Cardiac fibroblast (primary cell): Measurements from ENCODE around the gene COG5.
"Not testable (repeated sequence)": the region's sequence is repeated elsewhere in the genome, so short reads cannot be mapped to it uniquely, and the experiment has no call there.

ENCODE experiments used
- DNase-seq, 2 donors: peaks; one replicate each; pipeline versions ENCODE4 v3.0.0 to v3.0.0-alpha.2; 2010; ENCODE audit warnings: low read depth in 2 of 2
- H3K4me3 ChIP-seq, 2 donors: replicated peaks in 1 of 2; 1 replicate in 1 of 2; 2 replicates in 1 of 2; pipeline ENCODE4 v1.5.1; 2011; ENCODE audit warnings: low read depth in 2 of 2, low read length in 2 of 2, mild to moderate bottlenecking in 2 of 2, moderate library complexity in 1 of 2
- TF ChIP-seq, protein P1 (sequence below): IDR thresholded peaks from one replicate; pipeline ENCODE4 v1.5.1; 2011; ENCODE audit warnings: low read depth, mild to moderate bottlenecking, low read length, inconsistent platforms

Gene COG5

DNA sequence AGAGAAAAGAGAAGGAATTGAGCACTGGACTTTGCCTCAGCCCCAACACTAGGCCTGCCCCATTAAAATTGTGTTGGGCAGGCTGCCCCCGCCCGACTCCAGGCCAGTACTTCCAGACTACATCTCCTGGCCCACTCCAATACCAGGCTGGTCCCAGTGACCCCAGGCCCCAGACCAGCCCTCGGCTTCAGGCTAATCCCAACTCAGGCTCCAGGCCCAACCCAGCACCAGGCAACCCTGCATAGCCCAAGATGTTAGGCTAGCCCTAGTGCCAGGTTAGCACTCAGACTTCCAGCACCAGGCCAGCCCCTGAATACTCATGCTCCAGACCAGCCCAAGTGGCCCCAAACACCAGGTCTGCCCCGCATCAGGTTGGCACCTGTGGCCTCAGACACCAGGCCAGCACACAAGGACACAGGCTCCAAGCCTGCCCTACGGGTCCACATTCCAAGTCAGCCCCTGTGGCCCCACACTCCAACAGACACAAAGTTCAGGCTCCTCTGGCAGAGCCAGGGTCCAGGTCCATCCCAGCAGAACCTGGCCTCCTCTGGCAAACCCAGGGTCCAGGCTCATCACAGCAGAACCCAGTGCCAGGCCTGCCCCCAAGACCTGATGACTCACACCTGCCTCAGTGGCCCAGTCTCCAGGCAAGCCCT lies 20.3 kb downstream of the COG5 start:
- TF ChIP-seq, protein P1, sequence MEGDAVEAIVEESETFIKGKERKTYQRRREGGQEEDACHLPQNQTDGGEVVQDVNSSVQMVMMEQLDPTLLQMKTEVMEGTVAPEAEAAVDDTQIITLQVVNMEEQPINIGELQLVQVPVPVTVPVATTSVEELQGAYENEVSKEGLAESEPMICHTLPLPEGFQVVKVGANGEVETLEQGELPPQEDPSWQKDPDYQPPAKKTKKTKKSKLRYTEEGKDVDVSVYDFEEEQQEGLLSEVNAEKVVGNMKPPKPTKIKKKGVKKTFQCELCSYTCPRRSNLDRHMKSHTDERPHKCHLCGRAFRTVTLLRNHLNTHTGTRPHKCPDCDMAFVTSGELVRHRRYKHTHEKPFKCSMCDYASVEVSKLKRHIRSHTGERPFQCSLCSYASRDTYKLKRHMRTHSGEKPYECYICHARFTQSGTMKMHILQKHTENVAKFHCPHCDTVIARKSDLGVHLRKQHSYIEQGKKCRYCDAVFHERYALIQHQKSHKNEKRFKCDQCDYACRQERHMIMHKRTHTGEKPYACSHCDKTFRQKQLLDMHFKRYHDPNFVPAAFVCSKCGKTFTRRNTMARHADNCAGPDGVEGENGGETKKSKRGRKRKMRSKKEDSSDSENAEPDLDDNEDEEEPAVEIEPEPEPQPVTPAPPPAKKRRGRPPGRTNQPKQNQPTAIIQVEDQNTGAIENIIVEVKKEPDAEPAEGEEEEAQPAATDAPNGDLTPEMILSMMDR, result no peak
- no peak overlapping the region for H3K4me3 ChIP-seq

DNA sequence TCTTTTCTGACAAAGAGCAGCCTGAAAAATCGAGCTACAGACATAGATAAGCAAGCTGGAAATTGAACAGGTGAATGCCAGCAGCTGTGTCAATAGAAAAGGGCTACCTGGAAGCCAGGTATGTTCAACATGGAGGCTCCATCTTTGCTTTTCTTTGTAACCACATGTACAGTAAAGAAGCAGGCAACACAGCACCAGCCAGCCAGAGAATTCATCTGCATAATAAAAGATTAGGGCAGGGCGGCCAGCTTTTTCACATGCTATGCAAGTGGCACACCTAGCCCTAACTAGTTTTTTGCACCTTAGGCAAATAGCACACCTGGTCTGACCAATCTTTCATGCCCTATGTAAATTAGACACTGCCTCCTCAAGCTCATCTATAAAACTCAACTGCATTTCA lies 25.7 kb downstream of the COG5 start:
- TF ChIP-seq, protein P1, result no peak
- no peak for DNase-seq
- no peak overlapping the region for H3K4me3 ChIP-seq

More for the DNA sequence above, 20.3 kb downstream of the COG5 start:
- no peak for DNase-seq

DNA sequence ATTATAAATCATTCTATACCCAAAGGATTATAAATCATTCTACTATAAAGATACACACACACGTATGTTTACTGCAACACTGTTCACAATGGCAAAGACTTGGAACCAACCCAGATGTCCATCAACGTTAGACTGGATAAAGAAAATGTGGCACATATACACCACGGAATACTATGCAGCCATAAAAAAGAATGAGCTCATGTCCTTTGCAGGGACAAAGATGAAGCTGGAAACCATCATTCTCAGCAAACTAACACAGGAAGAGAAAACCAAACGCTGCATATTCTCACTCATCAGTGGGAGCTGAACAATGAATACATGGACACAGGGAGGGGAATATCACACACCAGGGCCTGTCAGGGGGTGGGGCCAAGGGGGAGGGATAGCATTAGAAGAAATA lies 26.5 kb downstream of the COG5 start:
- not testable (repeated sequence) for DNase-seq, H3K4me3 ChIP-seq

DNA sequence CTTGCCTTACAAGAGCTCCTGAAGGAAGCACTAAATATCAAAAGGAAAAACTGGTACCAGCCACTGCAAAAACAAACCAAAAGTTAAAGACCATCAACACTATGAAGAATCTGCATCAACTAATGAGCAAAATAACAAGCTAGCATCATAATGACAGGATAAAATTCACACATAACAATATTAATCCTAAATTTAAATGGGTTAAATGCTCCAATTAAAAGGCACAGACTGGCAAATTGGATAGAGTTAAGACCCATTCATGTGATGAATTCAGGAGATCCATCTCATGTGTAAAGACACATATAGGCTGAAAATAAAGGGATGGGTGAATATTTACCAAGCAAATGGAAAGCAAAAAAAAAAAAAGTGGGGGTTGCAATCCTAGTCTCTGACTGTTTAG lies 29.6 kb downstream of the COG5 start:
- TF ChIP-seq, protein P1, result no peak
- no peak overlapping the region for H3K4me3 ChIP-seq
- no peak for DNase-seq

DNA sequence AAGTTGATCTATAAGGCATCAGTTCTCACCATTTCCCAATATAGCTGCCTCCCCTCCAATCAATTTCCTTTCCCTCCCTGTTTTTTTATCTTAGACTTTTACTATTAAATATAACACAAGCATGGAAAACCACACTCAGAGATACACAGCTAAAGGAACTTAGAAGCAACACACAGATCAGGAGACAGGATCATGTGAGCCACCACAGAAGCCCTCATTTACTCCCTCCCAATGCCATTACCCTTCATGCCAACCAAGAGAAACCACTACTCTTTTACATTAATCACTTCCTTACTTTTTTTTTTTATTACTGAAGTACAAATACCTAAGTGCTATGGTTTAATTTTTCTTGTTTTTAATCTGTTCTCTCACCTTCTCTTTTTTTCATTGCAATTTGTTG lies 33.0 kb downstream of the COG5 start:
- TF ChIP-seq, protein P1, result no peak
- no peak overlapping the region for H3K4me3 ChIP-seq
- no peak for DNase-seq

DNA sequence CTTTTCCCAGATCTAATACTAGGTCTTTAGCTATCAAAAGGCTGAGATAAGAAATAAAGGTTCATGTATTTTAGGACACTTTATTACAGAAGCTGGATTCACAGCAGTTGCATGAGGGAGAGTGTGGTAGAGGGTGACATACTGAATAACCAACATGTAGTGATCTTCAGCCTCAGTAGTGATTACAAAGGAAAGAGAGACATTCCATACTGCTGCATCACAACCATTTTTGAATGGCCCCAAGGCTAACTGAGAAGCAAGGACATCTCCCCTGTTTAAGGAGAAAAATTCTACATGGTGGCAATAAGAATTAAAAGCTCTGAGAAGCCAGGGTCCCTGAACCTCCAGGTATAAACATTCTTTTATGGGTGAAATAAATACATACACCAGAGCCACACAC lies 35.3 kb downstream of the COG5 start:
- DNase-seq, result peak; percentile 33 to 65

DNA sequence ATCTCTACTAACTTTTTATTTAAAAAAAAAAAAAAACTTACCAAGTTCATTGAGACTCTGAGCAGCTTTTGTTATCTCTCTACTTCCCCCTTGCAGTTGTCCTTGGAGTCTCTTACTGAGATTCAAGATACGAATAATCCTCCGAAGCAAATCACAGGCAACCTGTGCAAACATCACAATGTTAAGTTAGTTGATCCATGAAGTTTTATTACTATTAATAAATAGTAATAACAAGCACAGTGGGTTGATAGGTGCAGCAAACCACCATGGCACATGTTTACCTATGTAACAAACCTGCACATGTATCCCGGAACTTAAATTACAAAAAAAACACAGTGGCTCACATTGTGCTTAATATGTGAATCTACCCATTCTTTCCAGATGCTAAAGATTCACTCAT lies 36.5 kb downstream of the COG5 start:
- no peak for DNase-seq
- H3K4me3 ChIP-seq, result no peak overlapping the region
- TF ChIP-seq, protein P1, result no peak

More for the DNA sequence above, 35.3 kb downstream of the COG5 start:
- no peak overlapping the region for H3K4me3 ChIP-seq
- TF ChIP-seq, protein P1, result no peak
